GM12875 (cell line): Measurements from ENCODE around the gene WDHD1.
"Not testable (repeated sequence)": the region's sequence is repeated elsewhere in the genome, so short reads cannot be mapped to it uniquely, and the experiment has no call there.

Source experiments
- H3K4me3 ChIP-seq: one replicate; pipeline ENCODE4 v1.5.1; 2011; ENCODE audit warnings: low read depth, low read length, control low read depth
- CTCF ChIP-seq: IDR thresholded peaks from 2 replicates; pipeline ENCODE4 v1.5.1; 2011; ENCODE audit warnings: low read depth, mild to moderate bottlenecking, control low read depth, inconsistent platforms, low read length, moderate library complexity, borderline replicate concordance; ENCODE audit not compliant: insufficient read depth

The WDHD1 gene

DNA sequence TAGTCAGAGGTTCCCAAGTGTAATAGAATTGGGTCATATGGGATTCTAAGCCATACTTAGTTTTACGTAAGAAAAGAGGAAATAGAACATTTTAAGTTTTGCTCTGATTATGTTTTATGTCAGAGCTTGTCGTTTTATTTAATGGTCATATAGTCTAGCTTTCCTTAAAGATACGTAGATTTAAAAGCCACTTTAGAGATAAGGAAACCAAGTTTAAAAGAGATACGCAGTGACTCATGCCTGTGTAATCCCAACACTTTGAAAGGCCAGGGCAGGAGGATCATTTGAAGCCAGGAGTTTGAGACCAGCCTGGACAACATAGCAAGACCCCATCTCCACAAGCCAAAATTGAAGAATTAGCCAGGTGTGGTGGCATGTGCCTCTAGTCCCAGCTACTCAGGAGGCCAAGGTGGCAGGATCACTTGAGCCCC is 44.1 kb upstream of the WDHD1 start:
- H3K4me3 ChIP-seq = no peak overlapping the region
- no peak for TF ChIP-seq CTCF

DNA sequence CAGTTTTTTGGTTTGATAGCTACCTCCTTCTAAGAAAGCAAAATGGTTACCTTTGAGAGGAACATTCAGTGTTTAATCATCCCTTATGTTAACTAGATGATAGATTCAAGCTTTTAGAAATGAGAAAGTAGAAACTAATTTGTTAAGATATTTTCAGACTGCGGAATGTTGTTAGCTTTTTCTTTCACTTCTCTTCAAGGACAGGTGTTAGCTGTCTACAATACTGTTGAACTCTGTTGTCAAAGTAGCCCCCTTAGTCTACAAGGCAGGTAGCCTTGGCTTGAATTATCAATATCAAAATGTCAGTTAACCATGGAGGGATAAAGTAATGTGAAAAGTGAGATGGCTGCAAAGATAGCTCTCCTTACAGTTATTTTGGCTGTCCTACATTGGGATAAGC is 39.3 kb upstream of the WDHD1 start:
- H3K4me3 ChIP-seq = no peak overlapping the region
- TF ChIP-seq CTCF = no peak

- H3K4me3 ChIP-seq = no peak overlapping the region
- no peak for TF ChIP-seq CTCF
Observed at GRCh38 chr14:55065411-55065810, 38.5 kb upstream of the WDHD1 start.

DNA sequence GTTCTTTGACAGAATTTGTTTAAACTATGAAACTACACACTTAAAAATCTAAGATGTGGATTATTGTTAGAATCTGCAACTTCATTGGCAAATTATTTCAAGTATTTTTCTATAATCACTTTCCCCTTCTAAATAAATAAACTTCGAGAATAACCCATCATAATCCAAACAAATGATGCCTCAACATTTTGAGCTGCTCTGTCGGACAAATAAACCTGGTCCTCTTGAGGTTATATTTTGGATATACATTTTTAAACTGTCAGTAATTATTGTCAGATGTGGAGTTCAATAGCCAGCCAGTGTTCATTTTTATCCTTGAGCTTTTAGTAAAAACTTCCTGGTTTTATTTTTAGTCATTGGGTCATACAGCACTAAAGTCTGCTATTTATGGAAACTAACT is 38.0 kb upstream of the WDHD1 start:
- H3K4me3 ChIP-seq = not testable (repeated sequence)

DNA sequence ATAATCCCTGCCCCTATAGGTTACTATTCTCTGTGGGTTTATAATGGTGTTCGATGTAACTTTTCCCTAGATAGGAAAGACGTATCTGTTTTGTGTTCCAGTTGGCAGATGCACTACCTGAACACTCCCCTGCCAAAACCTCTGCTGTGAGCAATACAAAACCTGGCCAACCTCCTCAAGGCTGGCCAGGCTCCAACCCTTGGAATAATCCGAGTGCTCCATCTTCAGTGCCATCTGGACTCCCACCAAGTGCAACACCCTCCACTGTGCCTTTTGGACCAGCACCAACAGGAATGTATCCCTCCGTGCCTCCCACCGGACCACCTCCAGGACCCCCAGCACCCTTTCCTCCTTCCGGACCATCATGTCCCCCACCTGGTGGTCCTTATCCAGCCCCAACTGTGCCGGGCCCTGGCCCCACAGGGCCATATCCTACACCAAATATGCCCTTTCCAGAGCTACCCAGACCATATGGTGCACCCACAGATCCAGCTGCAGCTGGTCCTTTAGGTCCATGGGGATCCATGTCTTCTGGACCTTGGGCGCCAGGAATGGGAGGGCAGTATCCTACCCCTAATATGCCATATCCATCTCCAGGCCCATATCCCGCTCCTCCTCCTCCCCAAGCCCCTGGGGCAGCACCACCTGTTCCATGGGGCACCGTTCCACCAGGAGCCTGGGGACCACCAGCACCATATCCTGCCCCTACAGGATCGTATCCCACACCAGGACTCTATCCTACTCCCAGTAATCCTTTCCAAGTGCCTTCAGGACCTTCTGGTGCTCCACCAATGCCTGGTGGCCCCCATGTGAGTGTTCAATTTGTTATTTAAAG is 35.8 kb upstream of the WDHD1 start:
- TF ChIP-seq CTCF = no peak
- no peak overlapping the region for H3K4me3 ChIP-seq

GRCh38 chr14:55059333-55059732 is 32.4 kb upstream of the WDHD1 start:
- no peak for TF ChIP-seq CTCF
- H3K4me3 ChIP-seq = no peak overlapping the region

DNA sequence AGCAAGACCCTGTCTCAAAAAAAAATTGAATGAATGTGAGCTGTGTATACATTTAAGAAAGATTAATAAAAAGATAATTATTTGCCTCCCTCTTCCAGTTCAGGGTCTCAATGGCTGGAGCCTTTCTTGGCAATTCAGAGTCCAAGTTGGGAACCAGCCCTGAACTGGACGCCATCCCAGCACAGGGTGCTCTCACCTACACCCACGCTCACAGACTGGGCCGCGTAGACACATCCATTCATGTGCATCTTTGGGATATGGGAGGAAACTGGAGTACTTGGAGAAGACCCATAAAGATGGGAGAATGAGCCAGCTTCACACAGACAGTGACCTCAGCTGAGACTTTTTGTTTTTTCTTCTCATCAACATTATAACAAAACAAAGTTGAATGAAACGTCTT is 31.0 kb upstream of the WDHD1 start:
- no peak for TF ChIP-seq CTCF
- no peak overlapping the region for H3K4me3 ChIP-seq

- no peak for TF ChIP-seq CTCF
- H3K4me3 ChIP-seq = no peak overlapping the region
Observed at GRCh38 chr14:55054098-55054497, 27.2 kb upstream of the WDHD1 start.
